ENCODE results near the gene CNTNAP5.

Gene CNTNAP5

DNA sequence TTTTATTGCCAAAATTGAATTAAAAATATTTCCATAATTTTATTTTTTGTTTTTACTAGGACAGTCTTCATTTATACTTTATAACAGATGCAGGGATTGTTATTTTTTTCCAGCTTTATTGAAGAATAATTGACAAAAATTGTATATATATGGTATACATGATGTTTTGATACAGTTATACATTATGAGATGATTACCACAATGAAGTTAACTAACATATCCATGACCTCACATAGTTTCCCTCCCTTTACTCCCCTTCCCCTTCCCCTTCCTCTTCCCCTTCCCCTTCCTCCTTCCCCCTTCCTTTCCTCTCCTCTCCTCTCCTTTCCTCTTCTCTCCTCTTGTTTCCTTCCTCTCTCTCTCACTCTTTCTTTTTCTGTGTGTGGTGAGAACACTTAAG, 700.1 kb downstream of the CNTNAP5 start:
- Histone ChIP-seq H3K18ac (ENCODE audit: low read depth in 1 of 2, low read length in 2 of 2) (no peak overlapping the region), H2AFZ (ENCODE audit: low read depth, low read length) (no peak overlapping the region), H4K91ac (ENCODE audit: low read length) (no peak overlapping the region), H3K4ac (ENCODE audit: low read depth in 1 of 2, low read length in 2 of 2) (no peak overlapping the region), H3K4me3 (ENCODE audit: insufficient read depth in 1 of 2, low read depth in 1 of 2, low read length in 2 of 2) (no peak overlapping the region), H3K79me1 (replicated peaks; ENCODE audit: low read length, poor library complexity, severe bottlenecking) (no peaks in the 10 kb centered on the region), H4K8ac (ENCODE audit: low read length) (no peak overlapping the region), H2BK15ac (ENCODE audit: low read depth, poor library complexity, severe bottlenecking) (no peak overlapping the region), H3K9ac (ENCODE audit: low read length) (no peak overlapping the region), H2BK5ac (ENCODE audit: low read depth, low read length, poor library complexity, severe bottlenecking) (no peak overlapping the region), H3K27ac (ENCODE audit: low read length, poor library complexity, severe bottlenecking) (no peak overlapping the region), H2BK12ac (ENCODE audit: low read length in 2 of 2) (no peak overlapping the region), H3K14ac (ENCODE audit: low read length in 2 of 2) (no peak overlapping the region), H3K9me3 (ENCODE audit: control insufficient read depth, low read length) (no peaks in the 10 kb centered on the region), H3K23ac (ENCODE audit: low read length in 2 of 2) (no peak overlapping the region), H3K4me2 (ENCODE audit: low read length, poor library complexity, severe bottlenecking) (no peak overlapping the region), H3K36me3 (ENCODE audit: control insufficient read depth in 1 of 2, insufficient read depth in 2 of 2, low read depth in 1 of 2, low read length in 2 of 2) (no peaks in the 10 kb centered on the region), H2BK120ac (ENCODE audit: low read depth, low read length) (no peak overlapping the region), H3K4me1 (ENCODE audit: control insufficient read depth, insufficient read depth, low read depth, low read length) (no peaks in the 10 kb centered on the region), H2AK5ac (ENCODE audit: low read length, severe bottlenecking) (no peak overlapping the region), H3K27me3 (ENCODE audit: control insufficient read depth in 1 of 2, insufficient read depth in 1 of 2, low read length in 2 of 2) (no peaks in the 10 kb centered on the region)
- no peak for DNase-seq

DNA sequence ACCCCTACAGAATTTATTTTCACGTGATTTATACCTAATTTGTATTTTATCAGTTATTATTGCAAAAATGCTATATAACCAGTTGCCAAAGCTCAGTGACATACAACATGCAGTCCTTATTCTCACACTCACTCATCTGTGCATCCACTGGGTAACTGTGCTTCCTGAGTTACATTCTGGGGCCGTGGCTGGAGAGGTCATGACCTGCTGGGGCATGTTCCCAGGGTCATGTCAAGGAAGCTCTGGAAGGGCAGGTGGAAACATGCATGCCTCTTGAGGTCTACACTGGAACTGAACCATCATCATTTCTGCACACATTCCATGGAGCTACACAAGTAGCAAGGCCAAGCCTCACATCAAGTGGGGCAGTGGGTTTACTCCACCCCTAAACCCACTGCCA, 715.5 kb downstream of the CNTNAP5 start:
- no peak overlapping the region for H2AK5ac ChIP-seq (ENCODE audit: low read length, severe bottlenecking)
- H3K4ac ChIP-seq (ENCODE audit: low read depth in 1 of 2, low read length in 2 of 2) = no peak overlapping the region
- H2BK15ac ChIP-seq (ENCODE audit: low read depth, poor library complexity, severe bottlenecking) = no peak overlapping the region
- no peaks in the 10 kb centered on the region for H3K9me3 ChIP-seq (ENCODE audit: control insufficient read depth, low read length)
- no peaks in the 10 kb centered on the region for H3K27me3 ChIP-seq (ENCODE audit: control insufficient read depth in 1 of 2, insufficient read depth in 1 of 2, low read length in 2 of 2)
- H2BK5ac ChIP-seq (ENCODE audit: low read depth, low read length, poor library complexity, severe bottlenecking) = no peak overlapping the region
- no peak overlapping the region for H4K91ac ChIP-seq (ENCODE audit: low read length)
- 25% methylated on average over 1 of the region's 2 CpGs for WGBS
- no peak for DNase-seq
- H3K4me1 ChIP-seq (ENCODE audit: control insufficient read depth, insufficient read depth, low read depth, low read length) = no peaks in the 10 kb centered on the region
- H3K18ac ChIP-seq (ENCODE audit: low read depth in 1 of 2, low read length in 2 of 2) = no peak overlapping the region
- H3K14ac ChIP-seq (ENCODE audit: low read length in 2 of 2) = no peak overlapping the region
- no peak overlapping the region for H3K9ac ChIP-seq (ENCODE audit: low read length)
- H3K36me3 ChIP-seq (ENCODE audit: control insufficient read depth in 1 of 2, insufficient read depth in 2 of 2, low read depth in 1 of 2, low read length in 2 of 2) = no peaks in the 10 kb centered on the region
- H2BK12ac ChIP-seq (ENCODE audit: low read length in 2 of 2) = no peak overlapping the region
- no peak overlapping the region for H2BK120ac ChIP-seq (ENCODE audit: low read depth, low read length)
- H3K23ac ChIP-seq (ENCODE audit: low read length in 2 of 2) = no peak overlapping the region
- H3K4me3 ChIP-seq (ENCODE audit: insufficient read depth in 1 of 2, low read depth in 1 of 2, low read length in 2 of 2) = no peak overlapping the region
- H3K79me1 ChIP-seq (replicated peaks; ENCODE audit: low read length, poor library complexity, severe bottlenecking) = no peaks in the 10 kb centered on the region
- no peak overlapping the region for H3K27ac ChIP-seq (ENCODE audit: low read length, poor library complexity, severe bottlenecking)
- no peak overlapping the region for H3K4me2 ChIP-seq (ENCODE audit: low read length, poor library complexity, severe bottlenecking)
- H4K8ac ChIP-seq (ENCODE audit: low read length) = no peak overlapping the region
- no peak overlapping the region for H2AFZ ChIP-seq (ENCODE audit: low read depth, low read length)

DNA sequence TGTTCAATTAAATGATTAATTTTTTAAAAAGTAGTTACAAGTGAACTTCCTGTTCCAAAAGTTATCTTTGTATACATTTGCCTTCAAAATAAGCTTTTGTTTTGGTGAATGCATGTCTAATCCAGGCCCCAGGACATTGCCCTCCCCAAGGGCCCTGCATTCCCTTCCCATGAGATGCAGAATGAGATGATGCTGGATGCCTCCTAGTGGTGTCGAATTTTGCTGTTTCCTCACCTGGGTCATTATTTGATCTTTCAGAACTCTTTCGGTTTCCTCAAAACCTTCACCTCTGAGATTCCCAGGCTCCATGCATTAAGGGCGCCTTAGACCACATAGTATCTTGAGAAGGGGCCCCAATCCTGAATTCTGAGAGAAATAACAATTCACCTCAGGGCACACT, 728.8 kb downstream of the CNTNAP5 start:
- no peak overlapping the region for H3K27ac ChIP-seq (ENCODE audit: low read length, poor library complexity, severe bottlenecking)
- H3K4me1 ChIP-seq (ENCODE audit: control insufficient read depth, insufficient read depth, low read depth, low read length) = no peaks in the 10 kb centered on the region
- H2BK120ac ChIP-seq (ENCODE audit: low read depth, low read length) = no peak overlapping the region
- H3K4me3 ChIP-seq (ENCODE audit: insufficient read depth in 1 of 2, low read depth in 1 of 2, low read length in 2 of 2) = no peak overlapping the region
- WGBS = 67% methylated on average over 3 of the region's 3 CpGs
- no peak overlapping the region for H2AFZ ChIP-seq (ENCODE audit: low read depth, low read length)
- H2BK15ac ChIP-seq (ENCODE audit: low read depth, poor library complexity, severe bottlenecking) = no peak overlapping the region
- no peak overlapping the region for H4K91ac ChIP-seq (ENCODE audit: low read length)
- H2BK12ac ChIP-seq (ENCODE audit: low read length in 2 of 2) = no peak overlapping the region
- H2AK5ac ChIP-seq (ENCODE audit: low read length, severe bottlenecking) = no peak overlapping the region
- no peak overlapping the region for H4K8ac ChIP-seq (ENCODE audit: low read length)
- H3K4me2 ChIP-seq (ENCODE audit: low read length, poor library complexity, severe bottlenecking) = no peak overlapping the region
- no peak overlapping the region for H2BK5ac ChIP-seq (ENCODE audit: low read depth, low read length, poor library complexity, severe bottlenecking)
- H3K9ac ChIP-seq (ENCODE audit: low read length) = no peak overlapping the region
- H3K79me1 ChIP-seq (replicated peaks; ENCODE audit: low read length, poor library complexity, severe bottlenecking) = no peaks in the 10 kb centered on the region
- no peak overlapping the region for H3K23ac ChIP-seq (ENCODE audit: low read length in 2 of 2)
- H3K27me3 ChIP-seq (ENCODE audit: control insufficient read depth in 1 of 2, insufficient read depth in 1 of 2, low read length in 2 of 2) = no peaks in the 10 kb centered on the region
- no peak overlapping the region for H3K4ac ChIP-seq (ENCODE audit: low read depth in 1 of 2, low read length in 2 of 2)
- peaks cover 3% of the 10 kb centered on the region for H3K9me3 ChIP-seq (ENCODE audit: control insufficient read depth, low read length)
- no peak overlapping the region for H3K14ac ChIP-seq (ENCODE audit: low read length in 2 of 2)
- DNase-seq = no peak
- no peak overlapping the region for H3K18ac ChIP-seq (ENCODE audit: low read depth in 1 of 2, low read length in 2 of 2)
- H3K36me3 ChIP-seq (ENCODE audit: control insufficient read depth in 1 of 2, insufficient read depth in 2 of 2, low read depth in 1 of 2, low read length in 2 of 2) = no peaks in the 10 kb centered on the region

DNA sequence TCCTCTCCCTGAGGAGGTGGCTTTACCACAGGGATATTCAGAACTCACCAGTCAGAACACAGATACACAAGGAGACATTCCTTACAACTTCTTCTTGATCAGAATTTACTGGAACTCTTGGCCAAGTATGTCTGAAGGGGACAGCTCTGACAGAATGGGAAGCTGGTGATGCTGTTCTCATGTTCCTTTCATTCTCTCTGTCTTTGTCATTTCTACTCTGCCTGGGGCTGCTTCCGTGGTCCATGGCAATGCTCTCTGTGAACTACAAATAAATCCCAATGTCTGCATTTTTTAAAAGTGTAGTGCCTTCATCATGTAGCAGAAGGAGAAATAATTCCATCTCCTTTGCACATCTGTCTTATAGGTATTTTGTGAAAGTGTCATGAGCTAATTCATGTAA, 730.3 kb downstream of the CNTNAP5 start:
- peak; percentile 52 for DNase-seq
- H2BK5ac ChIP-seq (ENCODE audit: low read depth, low read length, poor library complexity, severe bottlenecking) = no peak overlapping the region
- H3K27me3 ChIP-seq (ENCODE audit: control insufficient read depth in 1 of 2, insufficient read depth in 1 of 2, low read length in 2 of 2) = no peaks in the 10 kb centered on the region
- no peak overlapping the region for H3K18ac ChIP-seq (ENCODE audit: low read depth in 1 of 2, low read length in 2 of 2)
- H3K4ac ChIP-seq (ENCODE audit: low read depth in 1 of 2, low read length in 2 of 2) = no peak overlapping the region
- no peaks in the 10 kb centered on the region for H3K79me1 ChIP-seq (replicated peaks; ENCODE audit: low read length, poor library complexity, severe bottlenecking)
- H2AK5ac ChIP-seq (ENCODE audit: low read length, severe bottlenecking) = no peak overlapping the region
- no peak overlapping the region for H3K23ac ChIP-seq (ENCODE audit: low read length in 2 of 2)
- H3K9ac ChIP-seq (ENCODE audit: low read length) = no peak overlapping the region
- H4K91ac ChIP-seq (ENCODE audit: low read length) = no peak overlapping the region
- no peak overlapping the region for H4K8ac ChIP-seq (ENCODE audit: low read length)
- no peak overlapping the region for H2BK15ac ChIP-seq (ENCODE audit: low read depth, poor library complexity, severe bottlenecking)
- no peak overlapping the region for H3K4me3 ChIP-seq (ENCODE audit: insufficient read depth in 1 of 2, low read depth in 1 of 2, low read length in 2 of 2)
- H3K14ac ChIP-seq (ENCODE audit: low read length in 2 of 2) = no peak overlapping the region
- no peaks in the 10 kb centered on the region for H3K9me3 ChIP-seq (ENCODE audit: control insufficient read depth, low read length)
- WGBS = no CpG with 5 or more reads among the region's 1 CpG
- H3K4me2 ChIP-seq (ENCODE audit: low read length, poor library complexity, severe bottlenecking) = no peak overlapping the region
- H3K36me3 ChIP-seq (ENCODE audit: control insufficient read depth in 1 of 2, insufficient read depth in 2 of 2, low read depth in 1 of 2, low read length in 2 of 2) = no peaks in the 10 kb centered on the region
- no peak overlapping the region for H3K27ac ChIP-seq (ENCODE audit: low read length, poor library complexity, severe bottlenecking)
- H2BK12ac ChIP-seq (ENCODE audit: low read length in 2 of 2) = no peak overlapping the region
- H2BK120ac ChIP-seq (ENCODE audit: low read depth, low read length) = no peak overlapping the region
- H2AFZ ChIP-seq (ENCODE audit: low read depth, low read length) = no peak overlapping the region
- H3K4me1 ChIP-seq (ENCODE audit: control insufficient read depth, insufficient read depth, low read depth, low read length) = no peaks in the 10 kb centered on the region
